HK-2 (cell line): Measurements from ENCODE around the gene LTO1.

Experiments
- DNase-seq: peaks from one replicate; pipeline ENCODE4 v3.0.0-alpha.2; 2018; ENCODE audit not compliant: unreplicated experiment

LTO1 gene

DNA sequence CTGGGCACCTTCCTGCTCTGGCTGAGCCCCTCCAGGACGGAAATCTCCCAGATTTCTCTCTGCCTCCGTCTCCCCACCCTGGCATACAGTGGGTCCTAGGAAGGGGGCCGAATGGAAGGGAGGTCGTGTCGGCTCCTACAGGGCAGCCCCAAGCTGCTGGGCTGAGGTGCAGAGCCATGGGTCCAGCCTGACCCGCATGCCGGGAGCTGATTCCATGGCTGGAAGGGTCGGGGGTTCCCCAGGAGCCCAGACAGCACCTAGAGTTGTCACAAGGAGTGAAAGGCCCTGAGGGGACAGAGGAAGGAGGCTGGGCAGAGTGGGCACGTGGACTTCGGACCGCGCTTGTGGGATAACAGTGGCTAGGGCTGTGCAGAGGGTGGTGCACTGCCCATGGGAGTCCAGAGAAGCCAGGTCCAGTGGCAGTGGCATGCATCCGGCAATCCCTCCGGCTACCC lies 17.7 kb downstream of the LTO1 start:
- DNase-seq, result no peak

DNA sequence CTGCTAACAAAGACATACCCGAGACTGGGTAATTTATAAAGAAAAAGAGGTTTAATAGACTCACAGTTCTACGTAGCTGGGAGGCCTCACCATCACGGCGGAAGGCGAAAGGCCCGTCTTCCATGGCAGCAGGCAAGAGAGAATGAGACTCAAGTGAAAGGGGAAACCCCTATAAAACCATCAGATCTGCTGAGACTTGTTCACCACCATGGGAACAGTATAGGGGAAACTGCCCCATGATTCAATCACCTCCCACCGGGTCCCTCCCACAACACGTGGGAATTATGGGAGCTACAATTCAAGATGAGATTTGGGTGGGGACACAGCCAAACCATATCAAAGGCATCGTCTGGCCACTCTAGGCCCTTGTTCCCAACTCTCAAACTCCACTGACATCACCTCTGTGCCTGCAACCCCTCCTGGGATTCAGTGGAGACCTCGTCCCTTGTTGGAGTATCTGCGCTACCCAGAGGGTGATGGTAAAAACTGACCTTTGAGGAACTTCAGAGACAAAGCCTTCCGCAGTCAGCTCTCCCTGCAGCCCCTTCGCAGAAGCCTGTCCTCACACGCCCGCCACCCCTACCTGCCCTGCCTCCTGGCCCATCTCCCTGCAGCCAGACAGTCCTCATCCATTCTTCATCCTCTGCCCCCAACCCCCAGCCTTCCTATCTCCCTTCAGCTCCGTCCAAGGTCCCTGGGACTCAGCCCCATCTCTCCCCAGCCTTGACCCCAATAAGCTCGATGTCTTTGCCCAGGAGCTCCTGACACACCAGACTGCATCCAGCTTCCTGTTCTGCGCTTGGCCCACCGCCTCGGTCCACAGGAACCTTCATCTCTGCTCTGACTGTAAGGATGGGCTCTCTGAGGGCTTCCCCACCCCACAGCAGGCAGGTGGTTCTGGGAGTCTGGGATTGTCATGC lies 18.4 kb downstream of the LTO1 start:
- DNase-seq, result no peak

DNA sequence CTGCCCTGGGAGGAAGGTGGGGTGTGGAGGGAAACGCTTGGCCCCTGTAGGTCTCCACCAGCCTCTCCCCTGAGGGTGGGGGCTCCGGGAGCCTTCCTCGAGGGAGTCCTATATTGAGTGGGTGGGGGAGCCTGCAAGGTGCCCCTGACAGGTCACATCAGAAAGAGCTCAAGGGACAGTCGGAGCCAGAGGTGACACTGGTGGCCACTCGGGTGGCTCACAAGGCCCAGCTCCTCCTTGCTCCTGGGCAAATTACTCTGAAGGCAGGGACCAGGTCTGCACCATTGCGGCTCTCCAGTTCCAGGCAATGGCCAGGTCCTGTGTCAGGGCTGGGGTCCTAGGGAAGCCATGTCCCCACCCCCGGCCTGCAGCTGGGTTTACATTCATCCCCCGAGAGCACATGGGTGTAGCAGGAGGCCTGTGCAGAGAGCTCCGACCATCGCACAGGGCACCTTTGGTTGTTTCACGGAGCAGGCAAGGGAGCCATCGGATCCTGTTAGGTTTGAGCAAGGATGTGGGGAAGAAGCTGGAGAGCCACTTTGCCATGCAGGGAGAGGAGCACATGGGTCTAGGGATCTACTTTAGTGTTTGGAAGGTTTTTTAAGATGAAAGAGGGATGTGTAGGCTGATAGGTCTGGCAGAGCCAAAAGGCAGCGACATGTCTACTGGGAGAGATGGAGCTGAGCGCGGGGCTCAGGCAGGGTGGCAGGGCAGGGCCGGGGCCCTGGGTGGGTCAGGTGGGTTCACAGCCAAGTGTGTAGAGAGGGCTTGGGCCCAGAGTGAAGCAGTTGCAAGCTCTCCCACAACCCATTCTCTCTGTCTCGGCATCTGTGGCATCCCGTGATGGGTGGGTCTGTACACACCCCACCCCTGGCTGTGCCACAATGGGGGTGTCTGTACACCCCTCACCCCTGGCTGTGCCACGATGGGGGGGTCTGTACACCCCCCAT lies 19.4 kb downstream of the LTO1 start:
- no peak for DNase-seq

- no peak for DNase-seq
These were observed 20.3 kb downstream of the LTO1 start for GRCh38 chr11:69654660-69655478.

GRCh38 chr11:69654001-69654659 lies 21.0 kb downstream of the LTO1 start:
- no peak for DNase-seq

DNA sequence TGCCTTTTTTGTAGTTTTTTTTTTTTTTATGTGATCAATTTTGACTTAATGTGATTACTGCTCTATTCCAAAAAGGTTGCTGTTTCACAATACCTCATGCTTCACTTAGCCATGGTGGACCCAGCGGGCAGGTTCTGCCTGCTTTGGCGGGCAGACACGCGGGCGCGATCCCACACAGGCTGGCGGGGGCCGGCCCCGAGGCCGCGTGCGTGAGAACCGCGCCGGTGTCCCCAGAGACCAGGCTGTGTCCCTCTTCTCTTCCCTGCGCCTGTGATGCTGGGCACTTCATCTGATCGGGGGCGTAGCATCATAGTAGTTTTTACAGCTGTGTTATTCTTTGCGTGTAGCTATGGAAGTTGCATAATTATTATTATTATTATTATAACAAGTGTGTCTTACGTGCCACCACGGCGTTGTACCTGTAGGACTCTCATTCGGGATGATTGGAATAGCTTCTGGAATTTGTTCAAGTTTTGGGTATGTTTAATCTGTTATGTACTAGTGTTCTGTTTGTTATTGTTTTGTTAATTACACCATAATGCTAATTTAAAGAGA lies 21.7 kb downstream of the LTO1 start:
- DNase-seq, result no peak

GRCh38 chr11:69652999-69653398 lies 22.2 kb downstream of the LTO1 start:
- DNase-seq, result no peak

- DNase-seq, result no peak
These were observed 23.1 kb downstream of the LTO1 start for GRCh38 chr11:69651834-69652620.

- DNase-seq, result no peak
These were observed 24.3 kb downstream of the LTO1 start for GRCh38 chr11:69650832-69651344.

- no peak for DNase-seq
These were observed 24.9 kb downstream of the LTO1 start for GRCh38 chr11:69650081-69650831.

DNA sequence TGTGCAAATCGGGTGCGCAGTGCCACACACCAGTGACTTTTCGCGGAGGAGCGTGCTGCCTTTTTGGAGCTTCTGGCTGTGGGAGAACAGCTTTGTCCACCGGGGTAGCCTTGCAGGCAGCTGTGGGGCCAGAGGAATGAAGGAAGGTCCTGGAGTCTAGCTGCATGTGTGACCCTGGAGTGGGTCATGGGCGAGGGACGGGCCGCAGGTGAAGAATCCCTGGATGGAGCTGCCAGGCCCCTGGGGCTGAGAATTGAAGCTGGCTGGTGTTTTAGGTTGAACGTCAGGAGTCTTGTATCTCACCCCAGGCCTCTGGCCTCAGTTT lies 25.6 kb downstream of the LTO1 start:
- no peak for DNase-seq

GRCh38 chr11:69648679-69649575 lies 26.2 kb downstream of the LTO1 start:
- no peak for DNase-seq

DNA sequence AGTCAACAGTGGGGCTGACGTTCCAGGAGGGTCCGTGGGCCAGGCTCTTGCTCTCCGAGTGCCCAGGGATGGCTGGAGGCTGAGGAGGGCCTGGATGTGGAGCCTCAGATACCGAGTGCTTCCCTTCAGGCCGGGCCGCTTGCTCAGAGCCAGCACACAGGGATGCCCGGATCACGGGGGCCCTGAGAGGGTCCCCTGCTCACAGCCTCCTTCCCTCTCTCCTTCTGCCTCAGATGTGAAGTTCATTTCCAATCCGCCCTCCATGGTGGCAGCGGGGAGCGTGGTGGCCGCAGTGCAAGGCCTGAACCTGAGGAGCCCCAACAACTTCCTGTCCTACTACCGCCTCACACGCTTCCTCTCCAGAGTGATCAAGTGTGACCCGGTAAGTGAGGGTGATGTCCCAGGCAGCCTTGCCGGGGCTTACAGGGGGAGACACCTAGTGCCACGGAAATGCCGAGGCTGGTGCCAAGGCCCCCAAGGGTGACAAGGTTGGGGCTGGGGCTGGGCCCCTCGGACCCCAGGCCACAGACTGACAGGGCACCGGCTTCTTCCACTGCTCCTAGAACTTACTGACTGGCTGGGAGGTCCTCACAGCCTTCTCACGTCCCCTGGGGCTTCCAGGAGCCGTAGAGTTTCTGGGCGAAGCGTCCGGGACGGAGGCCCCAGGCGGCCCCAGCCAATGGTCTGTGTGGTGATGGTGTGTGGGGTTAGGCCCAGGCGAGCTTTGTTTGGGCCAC lies 27.2 kb downstream of the LTO1 start:
- no peak for DNase-seq

- no peak for DNase-seq
These were observed 27.8 kb downstream of the LTO1 start for GRCh38 chr11:69647390-69647748.

GRCh38 chr11:69646493-69647389 lies 28.4 kb downstream of the LTO1 start:
- DNase-seq, result no peak

- no peak for DNase-seq
These were observed 29.2 kb downstream of the LTO1 start for GRCh38 chr11:69645801-69646492.
